ENCODE results near the gene GALP.

The GALP gene

GRCh38 chr19:56159622-56160271 lies 16.1 kb upstream of the GALP start:
- no peak for TF ChIP-seq CTCF (IDR thresholded peaks at IDR 0.05)

GRCh38 chr19:56161534-56161933 lies 14.3 kb upstream of the GALP start:
- no peak for TF ChIP-seq CTCF (IDR thresholded peaks at IDR 0.05)

GRCh38 chr19:56162258-56162657 lies 13.6 kb upstream of the GALP start:
- TF ChIP-seq CTCF (IDR thresholded peaks at IDR 0.05), result no peak

- no peak for TF ChIP-seq CTCF (IDR thresholded peaks at IDR 0.05)
These were observed 12.7 kb upstream of the GALP start for GRCh38 chr19:56163097-56163496.

GRCh38 chr19:56167064-56167578 lies 8.7 kb upstream of the GALP start:
- no peak for TF ChIP-seq CTCF (IDR thresholded peaks at IDR 0.05)

- no peak for TF ChIP-seq CTCF (IDR thresholded peaks at IDR 0.05)
These were observed 5.5 kb upstream of the GALP start for GRCh38 chr19:56170261-56170660.

GRCh38 chr19:56174086-56174485 lies 1.7 kb upstream of the GALP start:
- no peak for TF ChIP-seq CTCF (IDR thresholded peaks at IDR 0.05)

GRCh38 chr19:56174550-56174949 lies 1.3 kb upstream of the GALP start:
- no peak for TF ChIP-seq CTCF (IDR thresholded peaks at IDR 0.05)

Measured in LNCAP (cell line).